Peyer's patch (tissue), 4 donors: ENCODE results near the gene FER.

Source experiments
- CTCF ChIP-seq, 6 experiments: fragments of 450-650 bp in 4 of 6; fragments of 200-600 bp in 2 of 6; sonication (generic) in 1 of 6; IDR thresholded peaks; one replicate each; pipeline ENCODE4 v1.5.1; 2017 to 2019; ENCODE audit warnings: antibody characterized with exemption in 6 of 6, mild to moderate bottlenecking in 3 of 6, moderate library complexity in 1 of 6
- POLR2A ChIP-seq, 2 donors: fragments of 450-650 bp; IDR thresholded peaks; one replicate each; pipeline ENCODE4 v1.5.1; 2017; ENCODE audit warnings: antibody characterized with exemption in 2 of 2, mild to moderate bottlenecking in 2 of 2, moderate library complexity in 2 of 2

DNA sequence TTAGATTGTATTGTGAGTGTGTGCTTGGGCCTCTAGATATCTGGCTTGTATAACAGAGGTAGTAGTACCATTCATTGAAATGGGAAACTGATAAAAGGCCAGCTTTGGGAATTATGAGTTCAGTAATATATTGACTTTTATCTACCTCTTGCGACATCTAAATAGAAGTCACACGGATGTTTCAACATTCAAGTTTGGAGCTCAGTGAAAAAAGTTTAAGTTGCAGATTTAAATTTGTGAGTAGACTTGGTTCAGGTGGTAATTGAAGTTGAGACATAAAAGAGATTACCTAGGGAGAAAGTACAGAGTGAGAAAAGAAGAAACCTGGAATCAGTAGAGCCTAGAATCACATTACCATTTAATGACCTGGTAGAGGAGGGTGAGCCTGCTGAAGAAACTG is 189.5 kb downstream of the FER start:
- TF ChIP-seq POLR2A (IDR thresholded peaks at IDR 0.05) (no peak), CTCF (IDR thresholded peaks at IDR 0.05) (no peak)
